Measurements from ENCODE around the gene RPP14. TPM values are rescaled to one million over a fixed set of nuclear protein-coding genes. Genes with fewer than 3 reads are reported as not detected.

Gene RPP14
- polyA plus RNA-seq, 2 of the 4 experiments (the other 2 are of a cell fraction) = 13.2 to 21.5 TPM

DNA sequence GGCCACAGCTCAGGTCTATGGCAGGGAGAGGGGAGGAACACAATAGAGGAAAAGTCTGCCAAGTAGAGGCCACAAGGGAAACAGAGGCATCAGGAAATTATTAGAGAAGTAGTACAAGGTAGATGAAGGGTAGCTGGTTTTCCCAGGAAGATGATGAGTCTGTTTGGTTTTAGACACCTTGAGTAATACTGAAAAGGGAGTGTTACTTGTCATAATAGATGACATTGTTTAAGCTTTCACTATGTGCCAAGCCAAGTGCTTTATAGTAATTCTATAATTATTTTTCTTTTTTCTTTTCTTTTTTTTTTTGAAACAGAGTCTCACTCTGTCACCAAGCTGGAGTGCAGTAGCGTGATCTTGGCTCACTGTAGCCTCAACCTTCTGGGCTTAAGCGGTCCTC is 40.3 kb downstream of the RPP14 start:
- ChIA-PET POLR2A (no interaction called here), CTCF (interaction anchor here (1.4 kb wide), 1 partner anchor 57 kb away, joined by 3 read pairs; no protein-coding TSS in a partner anchor)
- Histone ChIP-seq H3K4me2 (no peak overlapping the region), H3K4me1 (no peaks in the 10 kb centered on the region), H3K9me3 (no peaks in the 10 kb centered on the region), H3K27ac (no peak overlapping the region), H3K4me3 (no peak overlapping the region)
- no peak for TF ChIP-seq RNF2 (IDR thresholded peaks at IDR 0.05; ENCODE audit: borderline replicate concordance, low read depth)
- no peak for TF ChIP-seq CHD2 (IDR thresholded peaks at IDR 0.05; ENCODE audit: low read length, partially characterized antibody)
- no peak for TF ChIP-seq POLR2AphosphoS2 (conservative IDR thresholded peaks at IDR 0.05; ENCODE audit: low read length)
- no peak for TF ChIP-seq CBX2 (IDR thresholded peaks at IDR 0.05; ENCODE audit: borderline replicate concordance, low read depth)
- no peak for TF ChIP-seq RARB (CRISPR knock-in tag; IDR thresholded peaks at IDR 0.05)
- TF ChIP-seq ZNF302 (CRISPR knock-in tag; IDR thresholded peaks at IDR 0.05) = no peak
- TF ChIP-seq, protein P1, sequence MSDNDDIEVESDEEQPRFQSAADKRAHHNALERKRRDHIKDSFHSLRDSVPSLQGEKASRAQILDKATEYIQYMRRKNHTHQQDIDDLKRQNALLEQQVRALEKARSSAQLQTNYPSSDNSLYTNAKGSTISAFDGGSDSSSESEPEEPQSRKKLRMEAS (IDR thresholded peaks at IDR 0.05) = no peak
- FAIRE-seq (no peak), DNase-seq (ENCODE audit: low read depth in 1 of 2, low spot score in 1 of 2) (no peak), ATAC-seq (no peak)
- WGBS (ENCODE audit: missing lambda C conversion rate) = 96% methylated on average over 2 of the region's 2 CpGs

GRCh38 chr3:58347984-58348383 is 41.9 kb downstream of the RPP14 start:
- CTCF ChIA-PET = interaction anchor here (1.2 to 1.4 kb wide), 2 partner anchors 12 to 55 kb away, joined by 3 to 5 read pairs; no protein-coding TSS in a partner anchor
- DNase-seq (ENCODE audit: low read depth in 1 of 2, low spot score in 1 of 2) (no peak), ATAC-seq (no peak), FAIRE-seq (no peak)
- Histone ChIP-seq H3K4me2 (no peak overlapping the region), H3K4me3 (no peak overlapping the region), H3K9me3 (no peaks in the 10 kb centered on the region), H3K4me1 (no peaks in the 10 kb centered on the region), H3K27ac (no peak overlapping the region)
- POLR2A ChIA-PET = no interaction called here
- 85% methylated on average over 6 of the region's 7 CpGs for WGBS (ENCODE audit: missing lambda C conversion rate)
- TF ChIP-seq EHMT2 (IDR thresholded peaks at IDR 0.05; ENCODE audit: low read depth) = no peak
- TF ChIP-seq, protein P1 (IDR thresholded peaks at IDR 0.05) = no peak
- TF ChIP-seq FOXS1 (CRISPR knock-in tag; IDR thresholded peaks at IDR 0.05) = no peak
- no peak for TF ChIP-seq HEYL (CRISPR knock-in tag; IDR thresholded peaks at IDR 0.05)
- no peak for TF ChIP-seq RARB (CRISPR knock-in tag; IDR thresholded peaks at IDR 0.05)
- no peak for TF ChIP-seq ZFP36 (IDR thresholded peaks at IDR 0.05; ENCODE audit: borderline replicate concordance, partially characterized antibody)
- TF ChIP-seq ZSCAN20 (CRISPR knock-in tag; IDR thresholded peaks at IDR 0.05) = no peak
- TF ChIP-seq POLR2AphosphoS2 (conservative IDR thresholded peaks at IDR 0.05; ENCODE audit: low read length) = no peak
- TF ChIP-seq HDAC2 (IDR thresholded peaks at IDR 0.05) = no peak
- TF ChIP-seq SREBF2 (IDR thresholded peaks at IDR 0.05) = no peak
- no peak for TF ChIP-seq FOSB (CRISPR knock-in tag; IDR thresholded peaks at IDR 0.05)
- no peak for TF ChIP-seq ELK1 (IDR thresholded peaks at IDR 0.05; ENCODE audit: low read depth, low read length)
- TF ChIP-seq CBX2 (IDR thresholded peaks at IDR 0.05; ENCODE audit: borderline replicate concordance, low read depth) = no peak
- TF ChIP-seq FOSL2 (IDR thresholded peaks at IDR 0.05) = no peak
- TF ChIP-seq FOSL2 (CRISPR knock-in tag; IDR thresholded peaks at IDR 0.05) = no peak
- no peak for TF ChIP-seq MAFK (IDR thresholded peaks at IDR 0.05; ENCODE audit: partially characterized antibody)
- TF ChIP-seq EHF (CRISPR knock-in tag; IDR thresholded peaks at IDR 0.05) = no peak
- no peak for TF ChIP-seq ESRRA (IDR thresholded peaks at IDR 0.05; ENCODE audit: borderline replicate concordance, low read length)

GRCh38 chr3:58349792-58350626 is 44.0 kb downstream of the RPP14 start:
- WGBS (ENCODE audit: missing lambda C conversion rate) = 90% methylated on average over 7 of the region's 7 CpGs
- DNase-seq (ENCODE audit: low read depth in 1 of 2, low spot score in 1 of 2) (no peak), ATAC-seq (no peak), FAIRE-seq (no peak)
- ChIA-PET POLR2A (no interaction called here), CTCF (interaction anchor here (0.5 to 1.7 kb wide), 9 partner anchors 9 to 65 kb away, joined by 3 to 6 read pairs (median 4); partner anchors contain the start of genes HTD2 and RPP14)
- H3K4me3 ChIP-seq = no peak overlapping the region
- TF ChIP-seq JUNB (IDR thresholded peaks at IDR 0.05) (no peak), FOXS1 (CRISPR knock-in tag; IDR thresholded peaks at IDR 0.05) (no peak), MYC (IDR thresholded peaks at IDR 0.05; ENCODE audit: borderline replicate concordance, low read length) (no peak), ESRRA (IDR thresholded peaks at IDR 0.05; ENCODE audit: borderline replicate concordance, low read length) (no peak)
- TF ChIP-seq, protein P2, sequence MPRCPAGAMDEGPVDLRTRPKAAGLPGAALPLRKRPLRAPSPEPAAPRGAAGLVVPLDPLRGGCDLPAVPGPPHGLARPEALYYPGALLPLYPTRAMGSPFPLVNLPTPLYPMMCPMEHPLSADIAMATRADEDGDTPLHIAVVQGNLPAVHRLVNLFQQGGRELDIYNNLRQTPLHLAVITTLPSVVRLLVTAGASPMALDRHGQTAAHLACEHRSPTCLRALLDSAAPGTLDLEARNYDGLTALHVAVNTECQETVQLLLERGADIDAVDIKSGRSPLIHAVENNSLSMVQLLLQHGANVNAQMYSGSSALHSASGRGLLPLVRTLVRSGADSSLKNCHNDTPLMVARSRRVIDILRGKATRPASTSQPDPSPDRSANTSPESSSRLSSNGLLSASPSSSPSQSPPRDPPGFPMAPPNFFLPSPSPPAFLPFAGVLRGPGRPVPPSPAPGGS (IDR thresholded peaks at IDR 0.05) = no peak
- TF ChIP-seq, protein P3, sequence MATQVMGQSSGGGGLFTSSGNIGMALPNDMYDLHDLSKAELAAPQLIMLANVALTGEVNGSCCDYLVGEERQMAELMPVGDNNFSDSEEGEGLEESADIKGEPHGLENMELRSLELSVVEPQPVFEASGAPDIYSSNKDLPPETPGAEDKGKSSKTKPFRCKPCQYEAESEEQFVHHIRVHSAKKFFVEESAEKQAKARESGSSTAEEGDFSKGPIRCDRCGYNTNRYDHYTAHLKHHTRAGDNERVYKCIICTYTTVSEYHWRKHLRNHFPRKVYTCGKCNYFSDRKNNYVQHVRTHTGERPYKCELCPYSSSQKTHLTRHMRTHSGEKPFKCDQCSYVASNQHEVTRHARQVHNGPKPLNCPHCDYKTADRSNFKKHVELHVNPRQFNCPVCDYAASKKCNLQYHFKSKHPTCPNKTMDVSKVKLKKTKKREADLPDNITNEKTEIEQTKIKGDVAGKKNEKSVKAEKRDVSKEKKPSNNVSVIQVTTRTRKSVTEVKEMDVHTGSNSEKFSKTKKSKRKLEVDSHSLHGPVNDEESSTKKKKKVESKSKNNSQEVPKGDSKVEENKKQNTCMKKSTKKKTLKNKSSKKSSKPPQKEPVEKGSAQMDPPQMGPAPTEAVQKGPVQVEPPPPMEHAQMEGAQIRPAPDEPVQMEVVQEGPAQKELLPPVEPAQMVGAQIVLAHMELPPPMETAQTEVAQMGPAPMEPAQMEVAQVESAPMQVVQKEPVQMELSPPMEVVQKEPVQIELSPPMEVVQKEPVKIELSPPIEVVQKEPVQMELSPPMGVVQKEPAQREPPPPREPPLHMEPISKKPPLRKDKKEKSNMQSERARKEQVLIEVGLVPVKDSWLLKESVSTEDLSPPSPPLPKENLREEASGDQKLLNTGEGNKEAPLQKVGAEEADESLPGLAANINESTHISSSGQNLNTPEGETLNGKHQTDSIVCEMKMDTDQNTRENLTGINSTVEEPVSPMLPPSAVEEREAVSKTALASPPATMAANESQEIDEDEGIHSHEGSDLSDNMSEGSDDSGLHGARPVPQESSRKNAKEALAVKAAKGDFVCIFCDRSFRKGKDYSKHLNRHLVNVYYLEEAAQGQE (IDR thresholded peaks at IDR 0.05) = no peak
- no peaks in the 10 kb centered on the region for H3K4me1 ChIP-seq
- H3K27ac ChIP-seq = no peak overlapping the region; a peak in 1 of 6 replicates
- H3K9me3 ChIP-seq = no peaks in the 10 kb centered on the region
- H3K4me2 ChIP-seq = no peak overlapping the region
